Activated CD8-positive, alpha-beta T cell treated with anti-CD3 and anti-CD28 coated beads for 36 hours (primary cell): ENCODE results near the gene EWSR1. TPM values are rescaled to one million over a fixed set of nuclear protein-coding genes. Genes with fewer than 3 reads are reported as not detected.
"Not testable (repeated sequence)": the region's sequence is repeated elsewhere in the genome, so short reads cannot be mapped to it uniquely, and the experiment has no call there.

Experiments used
- ATAC-seq: fragments of 200-7000 bp; cut with Tn5 transposase; one replicate; pipeline ENCODE4 v1.10.0; 2021; ENCODE audit warnings: mild to moderate bottlenecking, moderate library complexity
- CTCF ChIA-PET: fragments of 350-600 bp; sonication (Branson Sonifier 250); formaldehyde crosslinking; loops from one replicate; lab custom pipeline; 2021; ENCODE audit warnings: antibody characterized with exemption; lab: Charles Lee
- POLR2A ChIA-PET: fragments of 350-600 bp; sonication (Branson Sonifier 250); formaldehyde crosslinking; loops from one replicate; lab custom pipeline; 2021; ENCODE audit warnings: antibody characterized with exemption; lab: Charles Lee
- DNase-seq: peaks from one replicate; pipeline ENCODE4 v3.0.0-alpha.2; 2020
- H3K27ac Mint-ChIP-seq: one replicate; pipeline ENCODE4 v1.8.0; 2021; ENCODE audit warnings: mild to moderate bottlenecking, mixed read lengths
- H3K27me3 Mint-ChIP-seq: one replicate; pipeline ENCODE4 v1.8.0; 2021; ENCODE audit warnings: mixed read lengths
- H3K36me3 Mint-ChIP-seq: one replicate; pipeline ENCODE4 v1.8.0; 2021; ENCODE audit warnings: low read depth, mixed read lengths
- H3K4me1 Mint-ChIP-seq: one replicate; pipeline ENCODE4 v1.8.0; 2021; ENCODE audit warnings: low read depth, mixed read lengths
- H3K4me3 Mint-ChIP-seq: one replicate; pipeline ENCODE4 v1.8.0; 2021; ENCODE audit warnings: mild to moderate bottlenecking, moderate library complexity, mixed read lengths
- H3K9me3 Mint-ChIP-seq: one replicate; pipeline ENCODE4 v1.8.0; 2021; ENCODE audit warnings: mixed read lengths
- intact Hi-C: fragments of 100-400 bp; cut with micrococcal nuclease; formaldehyde crosslinking; loops from one replicate; pipeline ENCODE4 v1.10.0; 2022
- total RNA-seq, 2 experiments: library from RNA; stranded (reverse); gene quantifications; one replicate each; pipeline ENCODE4 v1.2.3, GENCODE V29; 2021
- TF ChIP-seq, protein P1 (sequence below): fragments of 200-600 bp; IDR thresholded peaks from one replicate; pipeline ENCODE4 v1.8.0; 2022; ENCODE audit warnings: antibody characterized with exemption, mild to moderate bottlenecking

The EWSR1 gene, protein sequence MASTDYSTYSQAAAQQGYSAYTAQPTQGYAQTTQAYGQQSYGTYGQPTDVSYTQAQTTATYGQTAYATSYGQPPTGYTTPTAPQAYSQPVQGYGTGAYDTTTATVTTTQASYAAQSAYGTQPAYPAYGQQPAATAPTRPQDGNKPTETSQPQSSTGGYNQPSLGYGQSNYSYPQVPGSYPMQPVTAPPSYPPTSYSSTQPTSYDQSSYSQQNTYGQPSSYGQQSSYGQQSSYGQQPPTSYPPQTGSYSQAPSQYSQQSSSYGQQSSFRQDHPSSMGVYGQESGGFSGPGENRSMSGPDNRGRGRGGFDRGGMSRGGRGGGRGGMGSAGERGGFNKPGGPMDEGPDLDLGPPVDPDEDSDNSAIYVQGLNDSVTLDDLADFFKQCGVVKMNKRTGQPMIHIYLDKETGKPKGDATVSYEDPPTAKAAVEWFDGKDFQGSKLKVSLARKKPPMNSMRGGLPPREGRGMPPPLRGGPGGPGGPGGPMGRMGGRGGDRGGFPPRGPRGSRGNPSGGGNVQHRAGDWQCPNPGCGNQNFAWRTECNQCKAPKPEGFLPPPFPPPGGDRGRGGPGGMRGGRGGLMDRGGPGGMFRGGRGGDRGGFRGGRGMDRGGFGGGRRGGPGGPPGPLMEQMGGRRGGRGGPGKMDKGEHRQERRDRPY
- 100 to 1,000 TPM; 307 to 315 TPM for total RNA-seq

DNA sequence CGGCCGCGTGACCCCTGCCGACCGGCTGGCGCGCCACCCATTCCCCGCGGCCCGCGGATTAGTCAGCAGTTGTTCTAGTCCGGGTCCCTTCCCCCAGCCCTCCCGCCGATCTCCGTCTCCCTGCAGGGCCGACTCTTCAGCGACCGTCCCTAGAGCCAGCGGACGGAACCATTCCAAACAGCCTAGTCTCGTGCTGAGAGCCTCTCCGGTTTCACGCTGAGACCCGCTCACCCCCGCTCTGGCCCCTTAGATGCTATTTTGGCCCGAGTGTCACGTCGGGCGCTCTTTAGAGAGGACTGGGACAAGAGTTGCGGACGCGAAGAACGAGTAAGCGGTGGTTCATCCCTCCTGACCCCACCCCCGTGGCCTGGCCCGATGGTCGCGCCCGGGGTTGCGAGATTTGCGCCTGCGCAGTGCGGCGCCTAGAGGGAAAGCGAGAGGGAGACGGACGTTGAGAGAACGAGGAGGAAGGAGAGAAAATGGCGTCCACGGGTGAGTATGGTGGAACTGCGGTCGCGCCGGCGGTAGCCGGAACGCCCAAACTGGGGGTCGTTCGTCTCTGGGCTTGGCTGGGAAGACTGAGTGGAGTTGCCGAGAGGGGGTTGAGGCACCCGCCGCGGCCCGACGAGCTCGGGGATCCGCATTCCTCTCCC lies at the start of gene EWSR1, which contains the start of gene RHBDD3:
EWSR1 (plus strand) TSS at position 411 of the 653 bp plus-strand sequence; CDS start at position 480, 69 bp downstream.
RHBDD3 (minus strand) TSS at position 124 of the 653 bp plus-strand sequence. CDS start 2,355 bp downstream, outside the sequence.
- TF ChIP-seq, protein P1, sequence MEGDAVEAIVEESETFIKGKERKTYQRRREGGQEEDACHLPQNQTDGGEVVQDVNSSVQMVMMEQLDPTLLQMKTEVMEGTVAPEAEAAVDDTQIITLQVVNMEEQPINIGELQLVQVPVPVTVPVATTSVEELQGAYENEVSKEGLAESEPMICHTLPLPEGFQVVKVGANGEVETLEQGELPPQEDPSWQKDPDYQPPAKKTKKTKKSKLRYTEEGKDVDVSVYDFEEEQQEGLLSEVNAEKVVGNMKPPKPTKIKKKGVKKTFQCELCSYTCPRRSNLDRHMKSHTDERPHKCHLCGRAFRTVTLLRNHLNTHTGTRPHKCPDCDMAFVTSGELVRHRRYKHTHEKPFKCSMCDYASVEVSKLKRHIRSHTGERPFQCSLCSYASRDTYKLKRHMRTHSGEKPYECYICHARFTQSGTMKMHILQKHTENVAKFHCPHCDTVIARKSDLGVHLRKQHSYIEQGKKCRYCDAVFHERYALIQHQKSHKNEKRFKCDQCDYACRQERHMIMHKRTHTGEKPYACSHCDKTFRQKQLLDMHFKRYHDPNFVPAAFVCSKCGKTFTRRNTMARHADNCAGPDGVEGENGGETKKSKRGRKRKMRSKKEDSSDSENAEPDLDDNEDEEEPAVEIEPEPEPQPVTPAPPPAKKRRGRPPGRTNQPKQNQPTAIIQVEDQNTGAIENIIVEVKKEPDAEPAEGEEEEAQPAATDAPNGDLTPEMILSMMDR = no peak
- intact Hi-C loops = no loop called here
- Mint-ChIP-seq H3K27ac (peak within 1 kb of the TSS; percentile 97), H3K9me3 (no peaks in the 10 kb centered on the region), H3K4me1 (peaks cover 40% of the 10 kb centered on the region), H3K4me3 (peak within 1 kb of the TSS; percentile 85), H3K27me3 (no peaks in the 10 kb centered on the region), H3K36me3 (peaks cover 53% of the 10 kb centered on the region)
- DNase-seq (peak; percentile 95), ATAC-seq (peak; percentile 88)
- CTCF ChIA-PET = interaction anchor here (1.6 kb wide), 1 partner anchor 23 kb away, joined by 9 read pairs; no protein-coding TSS in a partner anchor
- POLR2A ChIA-PET = interaction anchor here (0.5 to 4.6 kb wide), 15 partner anchors 9 to 795 kb away, joined by 3 to 29 read pairs (median 3); no protein-coding TSS in a partner anchor

DNA sequence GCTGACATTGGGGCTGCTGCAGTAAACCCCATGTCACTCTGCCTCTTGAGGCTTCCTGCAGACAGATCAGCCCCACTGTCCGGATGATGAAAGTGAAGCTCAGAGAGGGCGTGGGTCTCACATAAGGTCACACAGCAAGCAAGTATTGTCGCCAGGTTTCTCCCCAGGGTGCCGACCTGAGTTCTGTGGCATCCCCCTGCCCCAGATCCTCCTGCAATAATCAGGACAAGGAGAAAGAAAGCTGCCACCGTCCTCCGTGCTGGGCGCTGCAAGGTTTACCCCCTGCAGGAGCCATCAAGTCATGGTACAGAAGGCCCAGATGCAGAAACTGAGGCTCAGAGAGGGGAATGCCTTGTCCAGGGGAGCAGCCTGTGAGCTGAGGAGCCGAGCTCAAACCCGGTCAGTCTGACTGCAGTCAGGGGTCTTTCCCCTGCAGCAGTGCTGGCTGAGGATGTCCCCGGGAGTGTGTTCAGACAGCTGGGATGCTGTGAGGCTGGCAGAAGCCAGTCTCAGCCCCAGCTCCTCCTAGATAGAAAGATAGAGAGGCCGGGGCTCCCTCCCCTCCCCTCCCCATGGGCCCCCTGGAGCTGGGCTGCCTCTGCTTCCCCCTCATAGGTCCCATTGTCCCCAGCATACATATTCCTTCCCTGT lies 49.2 kb upstream of the EWSR1 start:
- DNase-seq (no peak), ATAC-seq (no peak)
- no peaks in the 10 kb centered on the region for H3K27me3 Mint-ChIP-seq
- intact Hi-C loops = no loop called here
- TF ChIP-seq, protein P1 = no peak
- ChIA-PET CTCF (interaction anchor here (1.1 kb wide), 1 partner anchor 26 kb away, joined by 5 read pairs; no protein-coding TSS in a partner anchor), POLR2A (interaction anchor here (0.9 kb wide), 1 partner anchor 21 kb away, joined by 3 read pairs; no protein-coding TSS in a partner anchor)
- H3K27ac Mint-ChIP-seq = no peak overlapping the region
- H3K4me1 Mint-ChIP-seq = no peaks in the 10 kb centered on the region
- H3K36me3 Mint-ChIP-seq = no peaks in the 10 kb centered on the region
- H3K9me3 Mint-ChIP-seq = no peaks in the 10 kb centered on the region
- no peak overlapping the region for H3K4me3 Mint-ChIP-seq

DNA sequence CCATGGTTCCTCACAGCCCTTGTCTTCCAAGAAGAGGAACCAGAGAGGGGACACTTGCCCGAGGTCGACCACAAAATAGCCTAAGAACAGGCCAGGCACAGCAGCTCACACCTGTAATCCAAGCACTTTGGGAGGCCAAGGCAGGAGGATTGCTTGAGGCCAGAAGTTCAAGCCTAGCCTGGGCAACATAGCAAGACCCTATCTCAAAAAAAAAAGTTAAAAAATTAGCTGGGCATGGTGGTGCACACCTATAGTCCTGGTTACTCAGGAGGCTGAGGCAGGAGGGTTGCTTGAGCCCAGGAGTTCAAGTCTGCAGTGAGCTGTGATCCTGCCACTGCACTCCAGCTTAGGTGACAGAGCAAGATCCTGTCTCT lies 48.7 kb upstream of the EWSR1 start:
- DNase-seq, H3K36me3 Mint-ChIP-seq, H3K9me3 Mint-ChIP-seq, ATAC-seq, H3K4me3 Mint-ChIP-seq, H3K27ac Mint-ChIP-seq, H3K4me1 Mint-ChIP-seq, POLR2A ChIA-PET, H3K27me3 Mint-ChIP-seq, intact Hi-C loops: not testable (repeated sequence)
- CTCF ChIA-PET = interaction anchor here (1.1 kb wide), 1 partner anchor 26 kb away, joined by 5 read pairs; no protein-coding TSS in a partner anchor

DNA sequence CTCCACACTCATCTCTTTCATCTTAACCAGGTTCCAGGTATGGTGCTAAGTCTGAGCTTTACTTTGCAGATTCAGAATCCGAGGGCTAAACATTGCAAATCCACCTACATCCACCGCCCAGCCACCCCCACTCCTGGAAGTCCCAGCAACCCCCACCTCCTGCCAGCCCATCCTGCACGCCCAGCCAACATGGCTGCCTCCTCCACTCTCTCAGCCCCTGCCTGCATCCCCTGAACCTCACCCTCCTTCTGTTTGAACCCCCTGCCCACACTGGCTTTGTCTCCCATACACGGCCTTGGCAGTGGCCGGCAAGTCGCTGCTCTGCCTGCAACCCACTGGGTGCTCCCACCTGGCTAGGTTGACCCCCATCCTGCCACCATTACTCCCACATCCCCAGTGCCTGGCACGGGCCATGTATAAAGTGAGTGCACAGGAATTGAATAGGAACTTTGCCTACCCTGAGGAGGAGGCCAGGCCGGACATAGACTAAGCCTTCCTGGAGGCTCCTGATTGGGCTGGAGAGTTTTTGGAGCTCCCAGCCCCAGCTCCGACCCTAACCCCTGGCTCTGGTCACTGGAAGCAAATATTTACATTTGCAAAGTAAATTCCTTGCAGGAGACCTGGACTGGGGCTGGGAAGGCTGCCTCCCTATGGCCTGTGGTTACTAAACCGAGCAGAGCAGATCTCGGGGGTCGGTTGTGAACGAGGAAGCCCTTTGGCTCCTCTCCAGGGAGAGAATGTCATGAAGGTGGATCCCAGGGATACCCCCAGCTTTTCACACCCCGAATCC lies 48.0 kb upstream of the EWSR1 start:
- intact Hi-C loops = no loop called here
- Mint-ChIP-seq H3K27ac (no peak overlapping the region), H3K27me3 (no peaks in the 10 kb centered on the region), H3K4me1 (no peaks in the 10 kb centered on the region), H3K4me3 (no peak overlapping the region), H3K36me3 (no peaks in the 10 kb centered on the region), H3K9me3 (no peaks in the 10 kb centered on the region)
- ChIA-PET POLR2A (no interaction called here), CTCF (interaction anchor here (1.9 kb wide), 1 partner anchor 25 kb away, joined by 6 read pairs; no protein-coding TSS in a partner anchor)
- ATAC-seq = no peak
- no peak for DNase-seq
- TF ChIP-seq, protein P1 = no peak
